Astrocyte of the hippocampus (primary cell): ENCODE measurements around the gene EIF3M.

Experiments used
- DNase-seq: peaks from one replicate; pipeline ENCODE4 v3.0.0; 2011; ENCODE audit warnings: low read depth, low spot score

Gene EIF3M

DNA sequence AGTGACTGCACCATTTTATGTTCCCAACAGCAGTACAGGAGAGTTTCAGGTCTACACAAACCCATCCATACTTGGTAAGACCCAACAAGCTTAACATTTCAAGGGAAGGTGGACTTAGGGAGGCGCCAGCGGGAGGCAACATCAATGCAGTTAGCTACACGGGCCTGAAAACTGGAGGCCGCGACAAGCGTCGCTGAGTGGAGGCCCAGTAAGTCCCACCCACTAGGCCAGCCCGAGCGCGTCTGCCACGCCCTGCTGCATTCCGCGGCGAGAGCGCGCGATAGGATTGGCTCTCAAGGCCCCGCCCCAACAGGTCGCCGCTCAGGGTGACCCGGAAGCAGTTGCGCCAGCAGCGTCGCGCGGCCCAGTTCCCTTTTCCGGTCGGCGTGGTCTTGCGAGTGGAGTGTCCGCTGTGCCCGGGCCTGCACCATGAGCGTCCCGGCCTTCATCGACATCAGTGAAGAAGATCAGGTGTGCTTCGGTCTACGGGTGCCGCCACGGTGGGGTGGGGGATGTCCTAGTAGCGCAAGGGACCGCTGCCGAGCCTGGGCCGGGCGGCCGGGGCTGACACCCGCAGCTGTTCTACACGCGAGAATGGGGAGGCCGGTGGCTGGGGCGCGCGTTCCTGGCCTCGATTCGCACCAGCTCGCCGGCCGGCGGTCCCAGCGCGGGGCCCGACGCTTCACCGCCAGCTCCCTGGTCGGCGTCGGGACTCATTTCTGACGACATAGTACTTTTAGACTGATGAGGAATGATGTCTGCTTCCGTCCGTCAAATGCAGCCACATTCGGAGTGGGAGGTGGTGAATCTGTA lies at the start of gene EIF3M:
EIF3M (plus strand) TSS at position 373 of the 813 bp plus-strand sequence; CDS start at position 430, 57 bp downstream.
- DNase-seq: peak; percentile 98

DNA sequence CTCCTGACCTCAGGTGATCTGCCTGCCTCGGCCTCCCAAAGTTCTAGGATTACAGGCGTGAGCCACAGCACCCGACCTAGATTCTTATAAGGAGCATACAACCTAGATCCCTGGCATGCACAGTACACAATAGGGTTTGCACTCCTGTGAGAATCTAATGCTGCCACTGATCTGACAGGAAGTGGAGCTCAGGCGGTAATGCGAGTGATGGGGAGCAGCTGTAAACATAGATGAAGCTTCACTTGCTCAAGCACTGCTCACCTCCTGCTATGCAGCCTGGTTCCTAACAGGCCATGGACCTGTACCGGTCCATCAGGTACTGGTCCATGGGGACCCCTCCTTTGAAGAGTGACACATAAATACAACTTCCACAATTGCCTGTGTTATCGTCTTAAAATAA lies 44.8 kb upstream of the EIF3M start:
- DNase-seq: no peak

DNA sequence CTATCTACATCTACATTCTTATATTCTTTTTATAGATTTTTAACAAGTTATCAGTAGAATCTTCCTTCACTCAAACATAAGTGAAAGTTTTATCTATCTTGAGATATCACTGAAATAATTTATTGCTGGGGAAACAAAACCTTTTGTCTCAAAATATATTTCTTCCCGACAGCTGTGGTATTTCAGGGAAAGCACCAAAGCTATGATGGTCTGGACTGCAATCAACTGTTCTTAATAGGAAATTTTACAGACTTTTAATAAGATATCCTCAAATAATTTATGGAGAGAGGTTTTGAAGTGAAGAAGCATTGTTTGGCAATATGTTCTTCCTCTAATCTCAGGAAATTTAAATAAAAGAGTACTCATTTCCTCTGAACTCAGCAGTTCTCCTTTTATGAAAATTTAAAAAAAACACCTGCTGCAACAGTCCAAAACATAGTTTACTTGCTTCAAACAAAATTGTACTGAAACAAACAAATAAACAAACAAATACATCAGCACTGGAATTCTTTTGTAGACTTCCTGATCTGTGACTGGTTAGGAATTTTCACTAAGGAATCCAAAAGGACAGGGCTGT lies 33.9 kb upstream of the EIF3M start:
- DNase-seq: no peak

DNA sequence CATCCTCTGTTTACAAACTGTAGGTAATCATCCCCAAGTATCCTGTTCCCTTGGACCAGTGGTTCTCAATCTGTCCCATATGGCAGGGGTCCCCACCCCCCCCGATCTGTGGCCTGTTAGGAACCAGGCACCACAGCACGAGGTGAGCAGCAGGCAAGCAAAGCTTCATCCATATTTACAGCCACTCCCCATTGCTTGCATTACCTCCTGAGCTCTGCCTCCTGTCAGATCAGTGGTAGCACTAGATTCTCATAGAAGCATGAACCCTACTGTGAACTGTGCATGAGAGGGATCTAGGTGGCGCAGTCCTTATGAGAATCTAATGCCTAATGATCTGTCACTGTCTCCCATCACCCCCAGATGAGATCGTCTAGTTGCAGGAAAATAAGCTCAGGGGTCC lies 33.4 kb upstream of the EIF3M start:
- DNase-seq: no peak

DNA sequence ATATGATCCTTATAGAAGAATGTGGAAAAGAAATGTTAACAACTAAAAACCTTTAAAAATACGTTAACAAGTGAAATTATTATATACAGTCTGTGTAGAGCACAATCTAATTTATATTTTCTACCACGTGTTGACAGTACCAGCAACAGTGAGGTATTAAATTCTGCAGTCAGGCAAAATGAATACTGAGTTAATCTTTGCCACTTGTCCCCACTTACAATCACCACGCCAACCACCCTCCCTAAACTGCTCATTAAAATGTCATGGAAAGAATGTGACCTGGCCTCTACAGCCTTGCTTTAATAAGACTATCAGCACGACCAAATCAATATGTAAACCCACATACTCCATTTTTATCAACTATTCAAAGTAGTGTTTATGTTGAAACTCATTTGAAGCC lies 28.5 kb upstream of the EIF3M start:
- DNase-seq: no peak

DNA sequence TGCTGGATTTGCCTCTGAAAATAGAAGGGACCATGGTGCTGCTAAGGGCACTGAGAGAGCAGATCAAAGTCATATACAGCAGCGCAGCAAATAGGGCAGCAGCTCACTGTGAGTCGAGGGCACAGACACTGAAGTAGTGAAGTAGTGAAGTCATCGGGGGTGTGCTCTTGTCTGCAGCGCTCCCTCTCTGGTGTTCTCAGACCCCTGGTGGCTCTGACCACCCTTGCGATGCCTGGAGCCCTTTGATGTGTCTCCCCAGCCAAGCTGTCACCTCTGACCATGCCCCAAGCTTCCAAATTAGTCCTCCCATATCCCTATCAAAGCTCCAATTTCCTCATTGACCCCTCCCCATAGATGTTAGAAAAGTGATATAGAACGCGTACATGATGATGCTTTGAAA lies 27.7 kb upstream of the EIF3M start:
- DNase-seq: no peak

DNA sequence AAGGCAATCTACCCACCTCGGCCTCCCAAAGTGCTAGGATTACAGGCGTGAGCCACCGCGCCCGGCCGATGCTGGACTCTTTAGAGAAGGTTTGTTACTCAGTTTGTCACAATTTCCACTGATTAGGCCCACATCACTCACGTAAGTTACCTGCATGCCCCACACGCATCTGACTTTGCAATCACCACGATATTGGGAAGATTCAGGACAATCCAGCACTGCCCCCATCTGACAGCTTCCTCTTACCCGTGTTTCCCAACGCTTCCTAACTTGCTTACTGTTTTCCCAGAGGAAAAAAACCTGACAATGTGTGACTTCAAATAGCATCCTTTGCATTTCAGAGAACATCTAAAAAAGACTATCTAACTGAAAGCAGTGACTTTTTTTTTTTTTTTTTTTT lies 21.8 kb upstream of the EIF3M start:
- no peak for DNase-seq

DNA sequence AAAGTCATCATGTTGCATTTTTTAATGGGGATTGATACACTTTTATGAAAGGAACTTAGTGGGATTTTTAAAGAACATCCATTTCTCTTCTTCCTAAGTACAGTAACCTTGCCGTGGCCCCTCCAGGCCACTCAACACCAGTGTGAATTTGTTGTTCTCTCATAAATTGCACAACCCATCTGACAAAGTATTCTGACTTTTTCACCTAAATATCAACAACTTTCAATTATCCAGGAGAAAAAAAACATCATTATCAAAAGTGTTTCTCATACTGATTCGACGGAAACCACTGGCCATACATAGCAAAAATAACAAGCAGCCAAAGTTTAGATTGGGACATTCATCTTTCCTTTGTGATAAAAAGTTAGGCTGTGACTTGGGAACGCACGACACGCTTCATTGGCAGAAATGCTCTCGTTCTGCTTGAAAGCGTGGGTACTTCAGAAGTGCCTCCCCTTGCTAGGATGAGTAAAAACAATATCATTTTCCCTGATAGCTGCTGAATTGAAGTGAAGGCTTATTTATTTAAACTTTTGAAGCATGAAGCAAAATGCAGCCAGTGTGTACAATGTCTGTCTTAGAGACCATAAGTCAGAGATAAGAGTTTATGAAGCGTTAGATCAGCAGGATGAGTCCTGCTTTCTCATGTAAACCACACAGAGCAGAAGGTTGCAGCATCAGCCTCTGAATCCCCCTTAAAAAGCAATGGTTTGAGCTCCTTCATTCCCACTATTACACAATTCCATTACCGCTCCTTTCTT lies 20.6 kb upstream of the EIF3M start:
- no peak for DNase-seq

DNA sequence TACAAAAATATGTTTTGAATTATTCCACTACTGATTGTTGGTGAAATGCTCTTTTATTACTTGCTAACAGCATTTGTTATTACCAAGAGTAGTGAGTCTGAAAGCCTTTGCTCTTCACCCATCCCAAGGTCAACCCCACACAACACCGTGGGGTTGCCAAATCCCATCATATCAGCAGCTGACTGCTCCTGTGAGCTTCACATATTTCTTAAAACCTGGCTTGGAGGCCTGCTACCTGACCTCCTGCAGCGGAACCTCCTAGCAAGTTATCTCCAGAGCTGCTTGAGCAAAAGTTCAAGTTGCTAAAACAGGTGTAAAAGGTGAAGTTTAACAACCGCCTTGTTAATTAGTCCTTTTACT lies 20.1 kb upstream of the EIF3M start:
- no peak for DNase-seq

DNA sequence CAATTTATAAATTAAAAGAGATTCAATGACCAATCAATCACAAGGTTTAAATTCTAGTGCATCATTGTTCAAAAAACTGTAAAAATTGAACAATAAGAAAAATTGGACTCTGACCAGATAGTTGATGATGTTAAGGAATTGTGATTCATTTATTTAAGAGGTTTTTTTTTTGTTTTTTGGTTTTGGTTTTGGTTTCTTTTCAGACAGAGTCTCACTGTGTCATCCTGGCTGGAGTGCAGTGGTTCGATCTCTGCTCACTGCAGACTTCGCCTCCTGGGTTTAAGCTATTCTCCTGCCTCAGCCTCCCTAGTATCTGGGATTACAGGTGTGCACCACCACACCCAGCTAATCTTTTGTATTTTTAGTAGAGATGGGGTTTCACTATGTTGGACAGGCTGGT lies 17.1 kb upstream of the EIF3M start:
- DNase-seq: no peak

DNA sequence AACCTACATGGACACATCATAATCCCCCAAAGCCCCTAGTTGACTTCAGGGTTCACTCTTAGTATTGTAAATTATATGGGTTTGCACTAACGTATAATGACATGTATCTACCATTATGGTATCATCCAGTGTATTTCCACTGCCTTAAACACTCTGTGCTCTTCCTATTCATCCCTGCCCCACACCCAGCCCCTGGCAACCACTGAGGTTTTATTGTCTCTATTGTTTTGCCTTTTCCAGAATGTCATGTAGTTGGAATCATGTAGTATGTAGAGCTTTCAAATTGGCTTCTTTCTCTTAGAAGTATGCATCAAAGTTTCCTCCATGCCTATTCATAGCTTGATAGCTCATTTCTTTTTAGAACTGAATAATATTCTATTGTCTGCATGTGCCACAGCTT lies 16.5 kb upstream of the EIF3M start:
- no peak for DNase-seq

DNA sequence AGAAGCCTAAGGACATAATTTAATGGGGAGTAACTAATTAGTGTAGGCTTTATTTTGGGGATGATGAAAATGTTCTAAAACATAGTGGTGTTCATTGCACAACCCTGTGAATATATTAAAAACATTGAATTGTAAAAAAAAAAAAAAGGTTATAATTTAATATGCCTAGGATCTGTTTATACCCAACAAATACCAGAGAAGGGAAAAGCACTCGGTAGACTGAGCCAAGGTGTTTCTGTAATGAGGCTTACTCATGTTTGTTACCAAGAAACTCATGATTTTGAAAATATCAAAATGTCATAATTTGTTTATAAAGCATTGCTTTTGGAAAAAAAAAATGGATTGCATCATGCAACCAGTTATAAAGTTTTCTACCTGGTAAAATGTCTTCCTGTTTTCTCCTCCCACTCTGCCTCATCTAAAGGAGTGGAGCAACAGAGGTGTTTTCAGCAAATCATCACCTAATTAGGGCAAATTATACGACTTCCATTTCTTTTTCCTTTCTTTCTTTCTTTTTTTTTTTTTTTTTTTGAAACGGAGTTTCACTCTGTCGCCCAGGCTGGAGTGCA lies 14.2 kb upstream of the EIF3M start:
- DNase-seq: no peak

DNA sequence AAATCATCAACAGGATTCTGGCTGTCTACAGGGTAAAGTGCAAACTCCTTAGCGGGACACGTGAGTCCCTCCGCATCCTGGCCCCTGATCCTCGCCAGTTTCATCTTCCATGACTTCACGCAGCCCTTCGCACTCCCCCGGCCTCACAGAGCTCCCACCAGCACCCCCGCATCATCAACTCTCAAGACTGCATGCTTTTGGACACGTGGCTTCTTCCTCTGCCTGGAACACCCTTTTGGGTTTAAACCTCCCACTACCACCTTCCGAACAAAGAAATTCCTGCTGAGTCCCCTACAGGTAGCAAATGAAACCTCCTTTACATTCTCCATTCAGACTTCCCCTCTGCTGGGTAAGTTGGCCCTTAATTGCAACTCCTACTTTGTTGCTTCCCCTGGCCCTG lies 12.6 kb upstream of the EIF3M start:
- DNase-seq: no peak

DNA sequence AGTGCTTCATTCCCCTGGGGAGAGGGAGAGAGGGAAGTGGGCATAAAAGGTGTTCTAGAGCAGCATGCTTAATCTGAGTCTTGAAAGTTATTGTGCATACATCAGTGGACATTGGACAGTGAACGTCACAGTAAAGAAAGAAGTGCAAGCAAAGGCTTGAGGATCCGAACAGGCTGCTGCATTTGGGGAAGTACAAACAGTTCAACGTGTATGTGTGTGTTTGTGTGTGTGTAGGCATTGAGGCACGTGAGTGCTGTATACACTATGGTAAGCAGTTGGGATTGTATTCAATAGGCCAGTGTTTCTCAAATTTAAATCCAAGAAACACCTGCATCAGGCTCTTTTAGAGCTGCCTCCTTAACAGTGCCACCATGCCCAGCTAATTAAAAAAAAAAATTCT lies 10.4 kb upstream of the EIF3M start:
- no peak for DNase-seq

DNA sequence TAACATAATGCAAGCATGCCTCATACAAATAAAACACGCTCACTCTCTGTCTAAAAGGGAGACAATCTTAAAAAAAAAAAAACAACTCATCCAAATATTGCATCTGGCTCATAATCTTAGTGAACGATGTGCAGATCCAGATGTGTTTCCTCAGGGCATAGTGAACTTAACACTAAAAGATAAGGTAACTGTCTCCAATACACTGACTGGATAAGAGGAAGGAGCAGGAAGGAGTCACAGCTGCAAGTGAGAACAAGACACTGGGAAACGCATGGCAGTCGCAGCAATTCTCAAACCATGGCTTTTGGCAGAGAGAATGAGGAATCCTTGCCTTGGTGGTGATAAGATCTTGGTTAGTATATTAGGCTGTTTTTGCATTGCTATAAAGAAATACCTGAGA lies 9.2 kb upstream of the EIF3M start:
- DNase-seq: no peak

DNA sequence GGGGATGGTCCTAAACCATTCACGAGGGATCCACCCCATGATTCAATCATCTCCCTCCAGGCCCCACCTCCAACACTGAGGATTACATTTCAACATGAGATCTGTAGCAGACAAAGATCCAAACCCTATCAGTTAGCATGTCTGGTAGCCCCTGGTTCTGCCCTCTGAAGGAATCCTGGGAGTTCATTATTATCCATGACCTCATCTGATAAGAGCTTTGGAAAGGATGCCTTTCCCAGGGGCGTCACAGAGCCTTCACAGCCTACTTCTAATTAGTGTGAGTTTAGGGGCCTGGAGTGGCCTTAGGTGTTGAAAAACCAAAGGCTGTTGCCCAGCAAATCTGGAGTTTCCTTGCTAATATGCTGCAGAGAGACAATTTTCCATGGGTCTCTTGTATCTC lies 8.6 kb upstream of the EIF3M start:
- DNase-seq: no peak

DNA sequence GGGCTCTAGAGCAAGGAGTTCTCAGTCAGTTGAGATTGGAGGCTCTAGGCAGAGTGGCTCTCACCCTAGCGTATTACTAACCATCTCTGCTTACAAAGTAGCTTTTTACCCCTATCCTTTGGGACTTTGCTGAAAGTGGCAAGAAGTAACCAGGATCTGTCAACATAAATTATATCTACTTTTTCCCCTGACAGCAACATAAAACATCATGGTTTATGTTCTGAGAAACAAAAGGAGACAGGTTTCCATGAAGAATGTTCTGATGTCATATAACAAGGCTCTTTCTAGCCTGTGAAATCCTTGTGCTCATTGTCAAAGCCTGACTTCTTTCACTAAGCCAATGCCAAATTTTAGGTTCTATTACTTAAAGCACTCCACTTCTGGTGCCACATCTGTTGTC lies 7.2 kb upstream of the EIF3M start:
- no peak for DNase-seq

DNA sequence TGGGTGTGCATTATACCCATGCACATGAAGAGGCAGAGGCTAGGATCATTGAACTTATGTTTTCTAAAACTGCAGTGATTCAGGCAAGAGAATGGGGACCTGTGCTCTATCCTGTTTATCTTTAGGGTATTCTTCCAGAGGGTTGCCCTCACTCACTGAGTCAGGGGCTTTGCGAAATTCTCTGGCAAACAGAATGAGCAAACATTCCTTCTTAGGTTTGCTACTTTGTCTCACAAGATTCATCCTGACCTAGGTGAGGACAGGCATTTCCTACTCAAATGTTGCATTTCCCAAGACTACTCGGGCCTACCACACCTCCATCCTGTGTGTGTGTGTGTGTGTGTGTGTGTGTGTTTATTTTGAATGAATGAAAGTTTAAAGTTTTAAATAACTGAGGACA lies 2.7 kb upstream of the EIF3M start:
- DNase-seq: no peak

DNA sequence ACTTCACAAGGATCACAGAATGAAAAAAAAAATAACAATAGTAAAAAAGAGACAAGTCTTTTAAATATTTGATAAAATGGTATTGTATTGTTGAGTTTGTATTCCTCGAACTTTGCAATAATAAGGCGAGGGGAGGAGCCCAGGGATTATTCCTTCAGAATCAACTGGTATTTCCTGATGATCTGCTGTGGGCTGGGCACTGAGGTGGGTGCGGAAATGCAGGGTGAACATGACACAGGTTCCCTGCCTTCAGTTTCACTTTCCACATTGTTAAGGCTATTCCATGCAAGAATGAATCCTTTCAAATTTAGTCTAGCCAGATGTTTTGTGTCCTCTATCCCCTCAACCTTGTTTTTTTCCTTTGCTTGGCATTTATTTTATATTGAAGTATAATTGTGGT lies 2.1 kb upstream of the EIF3M start:
- no peak for DNase-seq

DNA sequence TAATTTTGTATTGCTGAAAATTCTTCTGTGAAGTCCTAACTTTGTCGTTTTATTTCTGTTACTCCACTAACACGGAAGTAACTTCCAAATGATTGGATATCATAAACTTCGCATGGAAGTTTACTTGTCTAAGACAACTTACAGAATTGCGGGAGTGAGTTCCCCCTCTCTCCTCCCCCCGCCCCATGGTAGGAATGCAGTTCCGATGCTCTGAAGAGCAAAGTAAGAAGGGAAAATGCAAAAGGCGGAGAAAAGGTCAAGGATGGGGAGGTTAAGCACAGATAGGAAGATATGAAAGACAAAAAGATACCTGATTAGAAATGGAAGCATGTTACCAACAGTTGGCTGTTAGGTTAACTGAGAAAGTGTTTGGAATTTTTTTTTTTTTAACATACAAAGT lies 1.3 kb downstream of the EIF3M start:
- DNase-seq: peak; percentile 30

DNA sequence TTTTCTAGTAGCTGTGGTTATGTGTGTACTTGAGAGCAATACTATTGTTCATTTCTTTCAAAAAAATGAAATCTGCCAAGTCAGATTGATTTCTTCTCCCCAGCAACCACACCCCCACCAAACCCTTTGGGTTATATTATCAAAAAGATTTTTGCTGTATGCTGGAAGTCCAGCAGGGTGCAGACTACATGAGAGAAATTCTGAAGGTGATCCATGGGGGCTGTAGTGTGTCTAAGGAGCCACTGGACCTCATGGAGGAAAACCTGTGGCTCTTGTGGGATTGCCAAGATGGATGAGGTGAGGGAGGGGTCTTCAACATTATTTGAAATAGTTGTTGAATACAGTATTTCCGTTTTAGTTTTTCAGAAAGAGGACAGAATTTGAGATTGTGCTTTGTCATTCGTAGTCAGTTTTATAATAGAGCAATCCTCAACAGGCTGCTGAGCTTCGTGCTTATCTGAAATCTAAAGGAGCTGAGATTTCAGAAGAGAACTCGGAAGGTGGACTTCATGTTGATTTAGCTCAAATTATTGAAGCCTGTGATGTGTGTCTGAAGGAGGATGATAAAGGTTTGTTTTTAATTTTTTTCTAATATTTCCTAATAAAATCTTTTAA lies 3.1 kb downstream of the EIF3M start:
- DNase-seq: peak; percentile 21

DNA sequence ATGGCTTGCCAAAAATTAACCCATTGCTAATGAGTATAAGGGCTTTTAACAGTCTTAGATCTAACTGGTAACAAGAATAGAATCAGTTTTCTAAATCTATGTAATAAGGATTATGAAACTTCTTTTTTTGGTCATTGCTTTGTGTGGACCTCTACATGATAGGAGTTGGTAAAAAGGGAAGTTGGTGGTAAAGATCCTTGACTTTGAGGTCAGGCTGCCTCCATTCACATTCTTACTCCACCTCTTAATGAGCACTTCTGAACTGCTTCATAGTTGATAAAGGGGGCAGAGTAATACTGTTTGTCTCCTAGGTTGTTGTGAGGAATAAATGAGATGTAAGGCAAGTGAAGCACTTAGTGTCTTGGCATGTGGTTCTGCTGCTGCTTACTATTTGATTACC lies 10.6 kb downstream of the EIF3M start:
- DNase-seq: no peak
